HG03521 (cell line): ENCODE results near the gene DOCK10.
"Not testable (repeated sequence)": the region's sequence is repeated elsewhere in the genome, so short reads cannot be mapped to it uniquely, and the experiment has no call there.

Source experiments
- ATAC-seq: cut with Tn5 transposase; IDR thresholded peaks from one replicate; pipeline ENCODE4 v1.9.1; 2021; ENCODE audit warnings: mild to moderate bottlenecking, moderate library complexity; ENCODE audit not compliant: unreplicated experiment

The DOCK10 gene

DNA sequence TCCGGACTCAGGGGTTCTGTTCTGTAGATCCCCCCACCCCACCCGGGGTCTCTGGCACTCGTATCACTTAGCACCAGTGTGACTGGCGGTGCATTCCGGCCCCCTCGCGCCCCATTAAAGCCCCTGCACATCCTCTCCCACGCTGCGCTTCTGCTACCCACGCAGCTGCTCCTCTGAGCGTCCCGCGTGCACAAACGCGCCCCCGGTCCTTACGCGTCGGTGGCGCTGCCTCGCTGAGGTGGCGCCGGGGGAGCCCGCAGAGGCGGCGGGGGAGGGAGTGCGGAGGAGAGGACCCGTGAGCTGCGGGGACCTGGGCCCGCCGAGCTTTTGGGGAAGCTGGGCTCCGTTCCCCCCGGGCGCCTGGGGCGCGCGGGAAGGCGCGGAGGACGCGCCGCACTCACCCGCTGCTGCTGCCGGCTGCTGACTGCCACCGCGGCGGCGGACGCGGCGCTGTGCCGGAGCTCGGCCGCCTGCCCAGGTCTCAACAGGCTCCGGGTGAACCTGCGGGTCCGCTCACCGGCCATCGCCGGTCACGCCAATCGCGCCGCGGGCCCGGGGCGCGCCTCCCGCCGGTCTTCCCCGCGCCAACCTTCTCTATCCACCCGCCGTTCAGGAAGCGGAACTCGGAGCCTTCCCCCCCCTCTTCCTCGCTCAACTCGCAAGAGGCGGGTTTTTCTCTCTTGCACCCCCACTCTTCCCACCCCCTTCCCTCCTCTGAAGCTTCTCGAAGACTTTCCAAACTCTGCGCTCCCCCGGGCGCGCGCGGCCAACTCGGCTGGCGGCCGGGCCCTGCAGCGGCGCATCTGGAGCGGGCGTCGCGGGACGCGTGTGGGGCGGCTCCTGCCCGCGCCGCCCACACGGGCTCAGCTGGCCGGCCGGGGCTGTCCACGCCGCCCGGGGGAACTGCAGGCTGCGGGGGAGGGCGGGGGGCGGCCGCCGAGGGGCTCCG lies at the start of gene DOCK10:
TSS of gene DOCK10 (minus strand) at position 618 of the 949 bp plus-strand sequence. CDS start at position 524, 94 bp downstream.
- peak; percentile 28 for ATAC-seq

DNA sequence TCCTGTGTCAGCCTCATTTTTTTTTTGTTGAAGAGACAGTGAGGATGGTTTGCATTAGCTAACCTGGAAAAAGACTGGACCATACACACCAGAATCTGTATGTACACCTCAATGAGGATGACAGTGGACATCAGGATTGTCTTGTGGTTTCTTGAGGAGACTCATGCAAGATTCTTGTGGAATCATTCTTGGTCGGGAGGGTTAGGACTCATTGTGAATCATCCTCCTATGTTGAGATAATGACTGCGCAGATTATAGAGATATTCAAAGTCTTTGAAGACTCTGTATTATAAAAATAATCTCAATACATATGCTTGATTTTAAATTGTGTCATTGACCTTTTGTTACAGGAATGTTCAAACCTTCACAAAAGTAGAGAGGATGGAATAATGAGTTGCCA lies 49.1 kb upstream of the DOCK10 start:
- no peak for ATAC-seq

DNA sequence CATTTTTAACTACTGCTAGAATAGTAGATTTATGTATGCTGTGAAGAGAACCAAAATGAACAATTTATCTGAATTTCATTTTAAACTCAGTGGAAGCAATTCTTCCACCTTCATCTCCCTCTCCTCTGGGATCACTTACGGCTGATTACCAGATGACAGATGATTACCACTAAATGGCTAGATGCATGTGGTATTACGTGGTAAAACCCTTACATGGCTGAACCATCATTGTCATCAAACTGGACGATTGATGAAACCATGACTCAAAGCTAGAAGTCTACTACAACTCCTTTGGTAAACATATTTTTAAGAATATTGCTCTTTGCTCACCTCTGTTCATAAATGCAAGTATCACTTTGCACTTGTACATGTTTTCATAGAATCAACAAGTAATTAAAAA lies 48.5 kb upstream of the DOCK10 start:
- no peak for ATAC-seq

DNA sequence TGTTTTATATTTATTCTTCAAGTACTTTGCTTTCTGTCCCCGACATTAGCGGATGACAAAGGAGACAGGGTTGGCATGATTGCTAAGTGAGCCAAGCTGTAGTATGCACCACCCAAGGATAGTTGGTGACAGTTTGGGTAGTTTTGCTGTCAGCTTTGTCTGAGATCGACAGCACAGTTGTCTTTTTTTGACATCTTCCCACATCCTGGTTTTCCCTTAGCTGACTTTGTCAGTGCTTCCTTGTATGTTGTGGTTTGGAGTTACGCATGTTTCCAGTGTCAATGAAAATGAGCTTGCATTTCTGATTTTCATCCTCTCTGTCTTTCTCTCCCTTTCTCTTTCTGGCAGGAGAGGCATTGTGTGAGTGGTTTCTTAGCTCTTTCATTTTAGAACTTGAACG lies 44.6 kb upstream of the DOCK10 start:
- ATAC-seq = no peak

DNA sequence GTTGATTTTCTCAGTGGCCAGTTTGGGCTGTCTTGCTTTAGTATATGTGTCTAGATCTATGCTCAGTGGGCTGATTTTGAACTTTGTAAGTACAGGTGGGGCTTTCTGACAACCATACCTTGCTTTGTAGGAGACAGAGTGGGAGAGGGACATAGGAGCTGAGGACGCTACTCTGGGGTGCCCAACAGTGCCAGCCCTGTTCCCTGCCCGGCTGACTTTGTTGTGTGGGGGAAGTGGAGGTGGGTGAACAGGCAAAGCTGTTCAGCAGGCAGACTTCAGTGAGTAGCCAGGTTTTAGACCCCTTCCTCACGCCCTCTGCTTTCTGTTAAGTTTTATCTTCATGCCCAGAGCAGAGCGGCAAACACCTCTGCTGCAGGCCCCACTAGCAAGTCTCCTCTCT lies 44.2 kb upstream of the DOCK10 start:
- no peak for ATAC-seq

DNA sequence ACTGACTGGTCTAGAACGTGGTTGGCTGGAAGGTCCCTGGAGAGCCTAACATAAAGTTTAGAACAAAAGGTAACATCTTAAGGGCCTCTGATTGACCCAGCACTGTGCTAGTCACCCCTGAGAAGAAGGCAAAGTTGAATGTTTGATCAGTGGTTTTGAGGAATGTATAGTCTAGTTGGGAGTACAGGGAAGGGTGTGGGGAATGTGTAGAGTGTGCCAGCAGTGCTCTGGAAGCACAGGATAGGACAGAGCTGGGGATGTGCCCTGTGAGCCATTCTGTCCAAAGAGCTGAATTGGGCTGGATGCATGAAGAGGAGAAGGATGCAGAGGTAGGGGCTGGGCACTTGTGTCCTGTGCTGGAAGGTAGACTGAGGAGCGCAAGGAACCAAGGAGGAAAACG lies 41.0 kb upstream of the DOCK10 start:
- no peak for ATAC-seq

DNA sequence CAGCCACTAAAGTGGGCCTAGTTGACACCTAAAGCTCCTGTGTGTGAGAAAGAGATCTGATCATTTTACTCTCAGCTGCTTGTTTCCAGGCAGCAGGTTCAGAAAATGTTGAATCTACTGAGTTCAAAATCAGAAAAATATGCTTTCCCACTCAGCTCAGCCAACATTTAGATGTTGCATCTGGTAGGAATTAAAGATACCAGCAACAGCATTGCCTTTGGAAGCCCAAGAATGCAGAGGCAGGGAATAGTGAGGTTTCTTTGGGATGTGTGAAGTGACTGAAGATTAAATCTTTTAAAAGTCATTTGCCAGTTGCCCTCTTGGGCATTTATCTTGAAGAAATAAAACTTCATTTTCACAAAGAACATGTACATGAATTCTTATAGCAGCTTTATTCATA lies 33.9 kb upstream of the DOCK10 start:
- no peak for ATAC-seq

DNA sequence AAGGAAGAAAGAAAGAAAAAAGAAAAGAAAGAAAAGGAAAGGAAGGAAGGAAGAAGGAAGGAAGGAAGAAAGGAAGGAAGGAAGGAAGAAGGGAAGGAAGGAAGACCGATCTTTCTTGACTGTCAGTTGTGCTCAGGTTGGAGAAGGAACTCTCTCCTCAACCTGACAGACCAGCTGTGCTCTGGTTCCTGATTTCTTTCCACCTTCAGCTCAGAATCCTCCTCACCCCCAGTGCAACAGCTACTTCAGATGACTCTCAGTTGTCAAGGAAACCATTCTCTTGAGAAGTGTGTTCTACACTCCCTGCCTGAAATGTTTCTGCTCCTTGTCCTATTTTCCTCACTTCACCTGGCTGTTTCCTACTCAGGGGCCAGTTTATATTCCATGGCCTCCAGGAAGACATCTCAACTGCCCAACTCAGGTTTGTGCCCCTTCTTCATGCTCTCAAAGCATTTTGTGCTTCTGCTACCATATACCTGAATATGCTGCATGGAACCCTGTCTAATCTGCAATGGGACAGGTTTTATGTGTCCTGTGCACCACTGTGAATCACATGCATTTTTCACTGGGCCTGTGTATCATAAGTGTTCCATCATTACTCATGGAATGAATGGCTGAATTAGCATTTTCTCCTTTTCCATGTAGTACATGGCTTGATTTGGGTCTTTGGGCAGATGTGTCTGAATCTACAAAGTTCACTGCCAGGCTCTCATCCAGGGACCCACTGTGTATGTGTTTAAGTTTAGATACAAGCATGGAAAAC lies 32.8 kb upstream of the DOCK10 start:
- no peak for ATAC-seq

DNA sequence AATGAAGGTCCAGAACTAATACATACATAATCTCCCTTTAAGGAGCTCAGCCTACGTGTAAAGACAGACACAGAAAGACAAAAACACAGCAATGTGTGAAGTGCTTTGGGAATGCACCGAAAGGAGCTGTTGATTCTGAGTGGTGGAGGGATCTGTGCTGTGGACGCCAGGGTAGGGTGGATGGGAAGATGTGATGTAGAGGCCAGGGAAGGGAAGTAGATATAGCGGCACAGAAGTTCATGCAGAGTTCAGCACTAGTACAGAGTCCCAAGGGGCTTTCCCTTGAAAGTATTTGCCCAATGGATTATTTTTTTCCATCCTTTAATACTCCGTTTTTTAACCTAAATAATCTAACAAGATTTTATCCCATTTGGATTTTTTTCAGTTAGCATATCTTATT lies 32.1 kb upstream of the DOCK10 start:
- ATAC-seq = no peak

DNA sequence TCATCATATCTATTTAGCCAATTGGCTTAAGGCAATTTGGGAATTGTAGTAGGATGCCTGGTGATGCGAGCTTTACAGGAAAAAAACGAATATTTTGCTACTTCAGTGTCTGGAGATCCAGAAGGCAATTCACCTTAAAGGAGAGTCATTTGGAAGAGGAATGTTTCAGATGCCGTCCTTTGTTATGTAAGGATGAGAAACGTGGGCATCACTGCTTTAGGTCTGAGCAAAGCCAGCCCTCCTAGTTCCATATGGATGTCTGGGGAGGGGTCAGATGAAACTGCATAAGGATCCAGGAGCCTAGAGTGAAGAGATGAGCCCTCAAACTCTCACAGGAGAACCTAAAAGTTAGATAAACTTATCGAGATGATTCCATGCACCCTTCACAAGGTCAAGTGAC lies 30.9 kb upstream of the DOCK10 start:
- ATAC-seq = no peak

DNA sequence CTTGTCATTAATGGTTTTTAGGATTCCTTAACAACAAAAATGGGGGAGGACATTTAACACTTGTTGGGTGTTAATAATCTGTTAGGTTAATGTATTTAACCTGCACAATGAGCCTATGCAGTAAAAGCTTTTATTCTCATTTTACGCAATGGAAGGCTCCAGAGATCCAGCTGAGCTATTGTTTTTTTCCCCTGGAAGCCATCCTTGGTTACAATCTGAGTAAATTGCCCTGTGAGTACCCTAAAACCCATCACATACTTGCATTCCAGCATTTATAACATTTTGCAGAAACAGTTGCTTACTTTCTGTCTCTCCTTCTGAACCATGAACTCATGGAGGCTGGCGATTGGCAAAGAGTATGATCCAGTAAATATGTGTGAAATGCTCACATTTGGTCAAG lies 30.2 kb upstream of the DOCK10 start:
- no peak for ATAC-seq

DNA sequence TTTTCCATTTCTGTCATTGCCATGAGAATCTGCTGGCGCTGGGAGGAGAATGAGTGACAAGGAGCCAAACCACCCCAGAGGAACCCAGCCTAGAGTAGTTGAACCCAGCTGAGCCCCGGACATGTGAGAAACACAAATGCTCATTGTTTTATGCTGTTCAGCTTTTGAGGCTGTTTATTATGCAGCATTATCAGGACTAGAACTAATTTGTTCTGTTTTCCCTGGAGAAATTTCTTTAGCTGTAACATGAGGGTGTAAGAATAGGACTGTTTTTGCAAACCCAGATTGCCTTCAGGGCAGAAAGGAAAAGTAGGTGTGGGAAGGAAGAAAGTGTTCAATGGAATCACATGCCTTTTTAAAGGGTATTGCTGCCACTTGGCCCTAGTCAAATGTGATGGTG lies 28.5 kb upstream of the DOCK10 start:
- ATAC-seq = no peak

DNA sequence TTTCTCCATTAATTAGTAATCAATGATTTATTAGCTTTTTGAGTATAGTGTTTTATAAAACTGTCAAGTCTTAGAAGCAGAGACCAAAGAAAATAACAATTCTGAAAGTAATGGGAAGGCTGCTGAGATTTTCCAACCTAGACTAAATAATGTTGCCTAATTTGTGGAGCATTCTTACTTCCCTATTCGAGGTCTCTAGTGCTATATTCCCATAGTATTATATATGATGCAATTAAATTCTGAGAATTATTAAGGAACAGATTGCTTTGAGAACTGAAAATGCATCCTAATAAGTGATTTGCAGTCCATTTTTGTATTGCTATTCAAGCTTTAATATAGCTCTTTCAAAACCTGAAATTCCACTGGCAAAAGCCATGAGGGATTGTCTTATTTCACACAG lies 27.7 kb upstream of the DOCK10 start:
- ATAC-seq = no peak

DNA sequence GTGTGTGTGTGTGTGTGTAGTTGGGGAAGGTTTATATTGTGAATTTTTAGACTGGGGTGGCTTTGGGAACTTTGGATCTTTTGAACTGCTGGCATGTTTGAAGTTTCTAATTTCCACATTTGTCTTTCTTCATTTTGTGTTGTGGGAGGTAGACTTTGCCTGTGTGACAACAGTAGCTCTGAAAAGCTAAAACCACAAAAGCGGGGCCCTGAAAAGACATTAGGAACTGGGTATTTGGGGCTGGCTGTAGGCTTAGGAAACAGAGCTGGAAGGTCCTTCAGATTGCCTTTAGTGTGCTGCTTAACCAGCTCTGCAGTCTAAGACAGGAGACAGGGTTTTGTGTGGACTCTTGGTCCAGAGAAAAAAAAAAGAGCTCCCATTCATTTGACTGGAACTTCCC lies 27.2 kb upstream of the DOCK10 start:
- ATAC-seq = no peak

DNA sequence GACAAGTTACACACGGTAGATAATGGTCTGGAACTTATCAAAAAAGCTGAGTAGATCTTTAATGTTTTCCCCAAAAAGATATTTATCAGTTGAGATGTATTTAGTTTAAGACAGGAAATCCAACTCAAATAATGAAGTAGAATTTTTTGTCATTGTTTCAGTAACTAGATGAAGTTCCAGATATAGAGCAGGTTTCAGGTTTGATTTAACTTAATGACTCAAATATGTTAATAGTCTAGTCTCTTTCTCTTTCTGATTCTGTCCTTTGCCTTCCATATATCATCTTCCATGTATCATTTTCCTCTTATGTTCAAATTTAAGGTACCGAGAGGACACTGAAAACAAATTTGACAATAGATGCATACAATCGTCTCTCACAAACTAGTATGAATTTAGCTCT lies 23.6 kb upstream of the DOCK10 start:
- ATAC-seq = no peak

DNA sequence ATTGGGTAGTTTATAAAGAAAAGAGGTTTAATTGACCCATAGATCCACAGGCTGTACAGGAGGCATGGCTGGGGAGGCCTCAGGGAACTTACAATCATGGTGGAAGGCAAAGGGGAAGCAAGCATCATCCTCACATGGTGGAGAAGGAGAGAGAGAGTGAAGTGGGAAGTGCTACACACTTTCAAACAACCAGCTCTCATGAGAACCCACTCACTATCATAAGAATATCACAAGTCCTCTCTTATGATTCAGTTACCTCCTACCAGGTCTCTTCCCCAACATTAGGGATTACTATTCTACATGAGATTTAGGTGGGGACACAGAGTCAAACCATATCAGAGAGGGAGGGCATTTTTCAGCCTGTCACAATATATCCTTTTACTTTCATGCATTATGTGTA lies 22.7 kb upstream of the DOCK10 start:
- ATAC-seq = no peak

DNA sequence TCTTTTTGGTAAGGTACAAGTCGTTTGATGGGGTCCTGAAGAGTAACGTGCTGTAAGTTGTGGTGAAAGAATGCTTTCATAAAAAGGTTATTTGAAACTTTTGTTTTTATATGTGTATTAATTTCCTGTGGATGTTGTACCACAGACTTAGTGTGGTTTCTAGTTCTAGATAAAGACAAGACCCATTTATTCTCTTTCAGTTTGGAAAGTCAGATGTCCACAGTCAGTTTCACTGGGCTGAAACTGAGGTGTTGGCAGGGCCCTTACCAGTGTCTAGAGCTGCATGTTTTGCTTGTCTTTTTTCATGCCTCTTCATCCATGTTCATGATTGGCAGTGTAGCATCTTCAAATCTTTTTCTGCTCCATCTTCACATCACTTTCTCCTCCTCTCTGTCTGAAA lies 22.1 kb upstream of the DOCK10 start:
- no peak for ATAC-seq

DNA sequence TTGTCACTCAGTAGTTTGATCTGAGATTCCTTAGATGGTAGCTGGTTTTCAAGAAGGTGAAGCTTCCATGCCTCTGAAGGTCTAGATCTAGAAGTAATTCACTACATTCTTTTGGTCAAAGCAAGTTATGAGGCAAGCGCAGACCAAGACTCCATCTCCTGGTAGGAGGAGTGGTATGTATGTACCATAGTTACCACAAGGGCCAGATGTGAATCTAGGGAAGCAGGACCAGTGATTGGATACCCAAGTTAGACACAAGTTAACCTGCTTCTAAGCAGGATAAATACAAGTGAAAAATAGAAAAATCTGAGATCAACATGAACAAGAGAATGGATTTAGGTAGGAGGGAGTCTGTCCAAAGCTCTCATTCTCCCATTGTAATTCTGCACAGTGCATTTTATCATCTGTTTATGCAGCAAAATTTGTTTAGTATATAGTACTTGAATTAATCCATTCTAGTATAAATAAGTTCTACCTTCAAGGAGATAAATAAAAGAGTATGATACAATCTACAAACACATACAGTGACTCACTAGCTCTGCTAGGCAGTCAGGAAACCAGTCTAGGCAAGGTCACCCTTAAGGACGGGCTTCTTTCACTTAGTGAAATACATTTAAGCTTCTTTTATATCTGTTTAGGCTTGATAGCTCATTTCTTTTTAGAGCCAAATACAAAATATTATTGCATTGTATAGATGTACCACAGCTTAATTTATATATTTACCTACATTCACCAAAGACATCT lies 14.2 kb upstream of the DOCK10 start:
- no peak for ATAC-seq

DNA sequence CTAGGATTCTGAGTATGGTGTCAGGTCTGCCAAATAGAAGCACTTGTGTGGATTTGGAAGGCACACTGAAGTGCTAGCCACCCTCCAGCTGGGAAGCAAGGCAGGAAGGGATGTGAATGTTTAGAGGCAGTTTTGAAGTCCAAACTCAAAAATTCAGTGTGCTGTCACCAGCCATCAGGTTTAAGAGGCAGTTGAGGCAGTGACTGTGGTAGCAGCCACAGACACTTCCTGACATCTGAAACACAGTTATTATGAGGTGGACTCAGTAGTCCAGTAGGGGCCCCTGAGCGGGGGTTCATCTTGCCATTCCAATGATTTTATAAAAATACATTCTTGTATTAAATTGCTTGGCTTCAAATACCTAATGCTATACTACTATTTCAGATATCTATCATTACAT lies 13.4 kb upstream of the DOCK10 start:
- ATAC-seq = no peak

DNA sequence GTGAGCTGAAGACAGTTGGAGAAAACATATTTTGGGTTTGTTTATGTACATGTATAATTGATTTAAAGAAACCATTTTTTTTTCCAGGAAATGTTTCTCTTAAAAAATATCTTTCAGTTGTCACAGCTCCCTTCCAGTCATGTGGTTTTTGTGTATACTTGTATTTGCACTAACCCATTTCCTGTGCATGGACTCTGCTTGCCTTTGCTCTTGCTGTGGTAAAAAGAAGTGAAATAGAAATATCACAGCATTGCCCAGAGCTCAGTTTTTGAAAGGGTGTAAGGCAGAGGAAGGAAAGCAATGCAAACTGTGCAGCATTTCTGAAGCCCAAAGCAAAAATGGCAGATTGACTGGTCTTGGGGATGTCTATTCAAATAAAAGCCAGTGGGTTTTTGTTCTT lies 10.4 kb upstream of the DOCK10 start:
- peak; percentile 85 for ATAC-seq

DNA sequence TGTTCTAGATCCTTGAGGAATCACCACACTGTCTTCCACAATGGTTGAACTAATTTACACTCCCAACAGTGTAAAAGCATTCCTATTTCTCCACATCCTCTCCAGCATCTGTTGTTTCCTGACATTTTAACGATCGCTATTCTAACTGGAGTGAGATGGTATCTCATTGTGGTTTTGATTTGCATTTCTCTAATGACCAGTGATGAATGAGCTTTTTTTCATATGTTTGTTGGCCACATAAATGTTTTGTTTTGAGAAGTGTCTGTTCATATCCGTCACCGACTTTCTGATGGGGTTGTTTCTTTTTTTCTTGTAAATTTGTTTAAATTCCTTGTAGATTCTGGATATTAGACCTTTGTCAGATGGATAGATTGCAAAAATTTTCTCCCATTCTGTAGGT lies 5.2 kb upstream of the DOCK10 start:
- ATAC-seq = not testable (repeated sequence)

DNA sequence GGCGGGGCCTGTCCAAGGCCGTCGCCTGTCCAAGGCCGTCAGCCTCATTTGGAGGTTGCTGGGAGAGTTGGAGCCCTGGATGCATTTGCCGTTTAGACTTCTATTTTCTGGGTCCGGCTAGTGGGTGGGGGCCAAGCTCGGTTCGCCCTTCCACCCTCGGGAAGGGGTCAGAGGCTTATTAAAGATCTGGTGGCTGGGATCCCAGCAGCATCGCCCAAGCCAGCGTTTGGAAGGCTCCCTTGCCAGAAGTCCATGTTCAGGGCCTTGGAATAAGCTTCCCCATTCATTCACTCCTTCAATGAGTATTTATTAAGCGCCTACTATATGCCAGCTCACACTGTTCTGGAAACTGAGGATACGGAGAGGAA lies 516 bp upstream of the DOCK10 start:
- no peak for ATAC-seq
